Measurements from ENCODE around the gene KLHL24.
"Not testable (repeated sequence)": the region's sequence is repeated elsewhere in the genome, so short reads cannot be mapped to it uniquely, and the experiment has no call there.

Gene KLHL24

DNA sequence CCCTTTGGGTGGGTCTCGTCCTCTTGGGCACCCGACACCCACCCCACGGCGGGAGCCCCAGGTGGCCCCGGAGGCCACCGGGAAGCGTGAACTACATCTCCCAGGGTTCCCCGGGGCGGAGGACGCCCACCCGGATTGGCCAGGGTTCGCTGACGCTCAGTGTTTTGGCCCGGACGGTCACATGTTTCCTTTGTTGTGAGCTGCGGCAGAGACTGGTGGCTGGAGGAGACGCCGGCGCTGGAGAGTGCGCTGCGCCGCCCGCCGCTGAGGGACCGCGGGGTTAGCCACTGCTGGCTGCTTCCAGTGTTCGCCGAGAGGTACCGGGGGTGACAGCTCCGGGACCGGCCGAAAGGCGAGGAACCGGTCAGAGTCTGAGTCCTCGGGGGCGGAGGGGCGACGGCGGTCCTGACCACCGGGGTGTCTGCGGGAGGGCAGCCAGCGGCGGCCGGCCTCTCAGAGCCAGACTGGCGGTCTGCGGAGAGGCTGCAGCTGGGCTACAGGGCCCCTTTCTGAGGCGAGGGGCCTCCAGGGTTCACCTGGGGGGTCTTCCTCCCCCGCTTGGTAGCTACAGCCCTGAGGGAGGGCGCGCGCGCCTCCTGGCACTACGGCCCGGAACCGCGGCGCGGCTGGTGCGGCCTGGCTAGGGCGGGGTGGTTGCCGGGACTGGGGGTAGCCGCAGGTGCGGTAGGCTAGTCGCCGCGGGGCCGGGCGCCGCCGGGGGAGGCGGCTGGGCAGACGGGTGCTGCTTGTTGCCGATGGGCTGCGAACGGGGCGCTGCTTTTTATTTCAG lies at the start of gene KLHL24:
Gene KLHL24, plus strand, starts transcription at position 193 of the 790 bp plus-strand sequence. CDS start 14,734 bp downstream, outside the sequence.
- peak; percentile 92 for DNase-seq (ENCODE audit: low spot score)

- DNase-seq (ENCODE audit: low spot score) = no peak
Observed at GRCh38 chr3:183586477-183586876, 48.9 kb upstream of the KLHL24 start.

DNA sequence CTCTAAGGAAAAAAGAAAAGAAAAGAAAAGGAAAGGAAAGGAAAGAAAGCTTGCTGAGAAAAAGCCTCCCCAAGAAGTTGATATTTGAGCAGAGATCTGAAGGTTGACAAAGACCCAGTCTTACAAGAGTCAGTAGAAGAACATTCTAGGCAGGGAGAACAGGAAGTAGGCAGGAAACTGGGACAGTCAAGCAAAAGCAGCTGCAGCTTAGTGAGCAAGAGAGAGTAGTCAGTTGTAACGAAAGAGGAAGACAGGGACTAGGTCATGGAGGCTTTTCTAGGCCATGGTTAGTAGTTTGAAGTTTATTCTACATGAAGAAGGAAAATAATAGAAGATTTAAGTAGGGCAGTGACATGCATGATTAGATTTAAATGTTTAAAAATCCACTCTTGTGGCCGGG lies 48.1 kb upstream of the KLHL24 start:
- no peak for DNase-seq (ENCODE audit: low spot score)

- DNase-seq (ENCODE audit: low spot score) = no peak
Observed at GRCh38 chr3:183590442-183590841, 45.0 kb upstream of the KLHL24 start.

DNA sequence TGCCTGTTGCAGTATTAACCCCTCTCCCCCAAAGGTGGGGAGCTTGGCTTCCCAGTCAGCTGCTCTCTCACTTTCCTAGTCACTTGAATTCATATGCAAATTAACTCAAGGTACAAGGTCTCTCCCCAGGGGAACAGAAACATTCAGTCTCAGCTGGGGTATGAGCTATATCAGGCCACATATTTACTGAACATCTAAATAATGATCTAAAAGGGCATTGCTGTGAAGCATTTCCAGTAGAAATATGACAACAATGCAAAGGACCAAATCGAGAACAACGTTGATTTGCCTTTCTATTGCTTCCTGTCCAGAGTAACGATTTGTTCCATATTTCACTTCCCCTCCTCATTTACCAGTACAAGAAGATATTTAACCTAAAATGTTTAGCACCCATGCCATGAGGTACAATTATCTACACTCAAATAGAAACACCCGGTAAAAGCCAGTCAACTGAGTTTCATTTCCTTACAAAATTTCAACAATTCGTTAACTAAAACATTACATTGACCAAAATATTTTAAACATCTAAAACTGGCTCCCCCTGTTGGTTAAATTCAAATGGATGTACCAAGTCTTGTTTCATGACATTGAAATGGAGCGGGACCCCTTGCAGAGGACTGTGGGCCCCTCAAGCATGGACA lies 43.4 kb upstream of the KLHL24 start:
- DNase-seq (ENCODE audit: low spot score) = no peak

GRCh38 chr3:183592821-183593220 lies 42.6 kb upstream of the KLHL24 start:
- DNase-seq (ENCODE audit: low spot score) = no peak

- DNase-seq (ENCODE audit: low spot score) = no peak
Observed at GRCh38 chr3:183594636-183595035, 40.8 kb upstream of the KLHL24 start.

GRCh38 chr3:183597959-183598358 lies 37.5 kb upstream of the KLHL24 start:
- no peak for DNase-seq (ENCODE audit: low spot score)

DNA sequence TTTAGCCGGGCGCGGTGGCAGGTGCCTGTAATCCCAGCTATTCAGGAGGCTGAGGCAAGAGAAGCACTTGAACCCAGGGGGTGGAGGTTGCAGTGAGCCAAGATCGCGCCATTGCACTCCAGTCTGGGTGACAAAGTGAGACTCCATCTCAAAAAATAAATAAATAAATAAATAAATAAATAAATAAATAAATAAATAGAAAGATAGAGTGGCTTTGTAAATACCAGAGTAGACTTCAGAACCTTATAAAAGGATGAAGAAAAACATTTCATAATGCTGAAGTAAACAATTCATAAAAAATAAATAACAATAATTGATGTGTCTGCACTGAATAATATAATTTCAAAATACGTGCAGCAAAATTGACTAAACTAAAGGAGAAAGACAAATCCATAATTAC lies 24.1 kb upstream of the KLHL24 start:
- DNase-seq (ENCODE audit: low spot score) = not testable (repeated sequence)

DNA sequence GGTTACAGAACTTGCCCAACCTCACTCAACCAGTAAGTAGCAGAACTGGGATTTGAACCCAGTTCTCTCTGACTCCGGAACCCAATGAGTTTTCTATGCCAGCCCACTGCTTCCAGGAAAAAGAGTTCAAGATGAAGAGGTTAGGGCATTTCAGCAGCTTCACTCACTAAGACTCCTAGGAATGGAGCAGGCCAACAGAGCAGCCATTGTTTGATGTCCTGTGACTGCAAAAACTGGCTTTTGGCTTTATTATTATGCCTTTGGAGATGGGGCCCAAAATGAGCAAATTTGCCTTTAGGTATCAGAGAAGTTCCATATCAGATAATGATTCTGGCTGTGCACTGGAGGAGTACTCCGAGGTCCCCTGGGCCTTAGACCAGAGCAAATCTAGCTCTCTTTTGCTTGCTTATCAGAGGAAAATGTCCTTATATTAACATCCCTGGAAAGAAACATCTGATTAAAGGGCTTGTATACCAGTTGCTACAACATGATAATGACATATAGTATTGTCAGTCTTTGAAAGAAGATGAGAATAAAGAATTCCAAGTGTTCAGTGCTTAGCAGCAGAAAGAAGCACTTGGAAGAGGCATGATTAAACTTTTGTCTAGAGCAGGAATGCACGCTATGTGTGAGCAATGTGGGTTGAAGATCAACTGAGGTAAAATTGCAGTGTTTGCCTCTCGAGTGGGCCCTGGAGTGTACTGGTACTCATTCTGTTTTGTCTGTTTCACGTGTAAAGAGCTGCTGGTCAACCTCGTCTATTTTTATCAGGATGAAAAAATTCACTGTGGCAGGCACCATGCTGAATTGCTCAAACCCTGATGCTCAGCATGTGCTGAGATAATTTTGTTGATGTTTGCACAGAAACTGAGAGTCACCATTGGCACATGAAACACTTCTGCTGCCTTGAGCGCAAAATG lies 21.8 kb upstream of the KLHL24 start:
- DNase-seq (ENCODE audit: low spot score) = no peak

DNA sequence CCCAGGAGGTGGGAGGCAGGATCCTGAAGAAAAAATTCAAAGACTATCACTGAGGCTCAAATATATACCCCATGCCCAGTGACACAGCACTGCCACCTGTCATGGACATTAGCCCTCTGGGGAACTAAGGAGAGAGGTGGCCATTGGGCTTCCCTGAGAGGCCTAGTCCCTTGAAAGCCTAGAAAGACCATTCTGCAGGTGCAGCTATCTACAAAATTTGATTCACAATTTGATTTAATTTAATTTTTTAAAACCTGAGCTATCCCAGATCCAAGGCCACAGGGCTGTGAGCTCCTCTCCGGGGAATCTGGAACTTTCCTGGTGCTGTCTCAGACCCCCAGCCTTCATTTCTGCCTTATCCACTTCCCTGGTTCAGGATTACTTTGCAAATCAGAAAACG lies 16.9 kb upstream of the KLHL24 start:
- DNase-seq (ENCODE audit: low spot score) = no peak

DNA sequence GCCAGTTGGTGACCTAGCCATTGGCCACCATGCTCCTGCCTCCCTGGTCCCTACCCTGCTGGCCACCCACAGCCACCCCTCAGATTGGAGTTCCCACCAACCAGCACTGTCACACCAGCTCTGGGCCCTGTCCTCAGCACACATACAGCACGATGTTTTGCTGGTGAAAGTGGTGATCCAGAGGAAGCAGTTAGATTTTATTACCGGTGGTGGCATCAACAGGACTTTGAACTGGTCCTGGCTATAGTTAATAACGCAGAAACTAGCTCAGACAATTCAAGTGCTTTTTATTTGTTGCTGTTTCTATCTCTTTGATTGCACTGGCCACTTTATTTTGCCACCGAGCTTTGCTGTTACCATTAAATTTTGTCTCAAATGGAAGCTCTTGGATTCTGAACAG lies 16.4 kb upstream of the KLHL24 start:
- DNase-seq (ENCODE audit: low spot score) = no peak

DNA sequence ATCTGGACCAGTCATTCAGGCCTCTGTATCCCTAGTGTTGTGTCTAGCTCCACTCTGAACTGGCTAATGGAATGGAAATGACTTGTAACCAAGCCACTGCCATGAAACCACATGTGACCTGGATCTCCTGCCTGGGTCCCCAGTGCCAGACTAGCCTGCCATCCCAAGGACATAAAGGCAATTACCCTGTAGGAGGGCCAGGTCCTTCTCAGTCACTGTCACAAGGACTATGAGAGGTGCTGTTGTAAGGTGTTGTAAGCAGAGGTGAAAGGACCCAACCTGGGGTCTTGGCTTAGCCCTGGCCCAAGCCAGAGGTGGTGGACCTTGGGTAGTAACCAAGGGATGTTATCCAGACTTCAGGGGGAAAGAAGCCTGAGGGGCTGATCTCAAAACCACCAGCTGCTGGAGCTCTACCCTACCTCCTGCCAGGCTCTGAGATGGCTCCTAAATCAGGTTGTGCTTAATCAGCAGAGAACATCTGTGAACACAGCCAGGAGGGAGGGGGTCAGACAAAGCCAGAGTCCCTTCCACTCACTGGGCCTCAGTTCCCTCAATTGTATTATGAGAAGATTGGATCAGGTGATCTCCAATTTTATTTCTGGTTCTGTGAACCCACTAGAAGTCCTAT lies 15.7 kb upstream of the KLHL24 start:
- DNase-seq (ENCODE audit: low spot score) = no peak

DNA sequence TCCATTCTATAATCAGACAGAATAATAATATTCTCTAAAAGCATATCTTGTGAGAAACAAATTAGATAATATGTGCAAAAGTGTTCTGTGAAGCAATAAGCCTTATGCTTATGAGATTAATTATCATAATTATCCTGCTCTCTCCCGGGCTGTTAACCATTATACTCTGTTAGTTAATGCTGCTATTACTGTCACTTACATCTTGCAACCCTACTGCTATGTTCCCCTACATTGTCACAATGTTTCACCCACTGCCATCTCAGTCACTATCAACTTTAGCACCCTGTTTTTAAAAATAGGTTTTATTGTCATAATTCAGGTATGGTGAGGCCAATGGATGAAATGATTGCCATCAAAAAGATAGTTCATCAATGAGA lies 15.2 kb upstream of the KLHL24 start:
- no peak for DNase-seq (ENCODE audit: low spot score)

DNA sequence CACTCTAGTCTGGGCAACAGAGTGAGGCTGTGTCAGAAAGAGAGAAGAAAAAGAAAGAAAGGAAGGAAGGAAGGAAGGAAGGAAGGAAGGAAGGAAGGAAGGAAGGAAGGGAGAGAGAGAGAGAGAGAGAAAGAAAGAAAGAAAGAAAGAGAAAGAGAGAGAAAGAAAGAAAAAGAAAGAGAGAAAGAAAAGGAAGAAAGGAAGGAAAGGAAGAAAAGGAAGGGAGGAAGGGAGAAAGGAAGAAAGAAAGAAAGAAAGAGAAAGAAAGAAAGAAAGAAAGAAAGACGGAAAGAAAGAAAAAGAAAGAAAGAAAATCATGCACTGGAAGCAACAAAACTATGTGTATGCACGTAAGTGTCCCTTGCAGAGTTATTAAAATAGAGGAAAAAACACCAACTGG lies 12.9 kb upstream of the KLHL24 start:
- DNase-seq (ENCODE audit: low spot score) = not testable (repeated sequence)

DNA sequence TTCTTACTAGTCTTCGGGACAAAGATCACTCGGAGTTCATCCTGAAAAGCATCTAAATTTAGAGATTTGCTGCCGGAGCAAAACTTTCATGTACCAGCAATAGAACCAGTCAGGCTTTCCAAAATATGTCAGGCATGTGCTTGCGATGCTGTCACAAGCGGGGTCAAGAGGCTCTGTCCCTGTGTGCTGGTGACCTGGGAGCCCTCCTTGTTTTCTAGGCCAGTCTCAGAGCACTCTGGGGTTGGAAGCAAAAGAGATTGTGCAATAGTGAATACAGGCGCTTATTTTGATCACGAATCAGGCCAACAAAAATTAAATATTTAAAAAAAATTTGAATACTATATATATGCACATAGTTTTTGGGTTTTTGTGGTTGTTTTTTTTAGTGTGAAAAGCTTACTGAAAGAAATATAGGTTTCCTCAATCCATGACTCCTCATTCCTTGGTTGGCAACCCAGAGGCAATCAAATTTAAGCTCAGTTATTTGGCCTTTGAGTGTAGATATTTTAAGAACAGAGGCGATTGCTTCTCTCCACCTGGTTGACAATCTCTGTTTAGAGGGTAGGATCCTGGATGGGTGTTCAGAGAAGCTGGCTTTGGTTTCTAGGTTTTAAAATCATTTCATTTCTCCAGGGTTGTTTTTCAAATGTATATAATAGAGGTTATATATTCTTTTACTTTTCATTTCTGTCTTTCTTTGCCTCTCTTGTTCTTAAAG lies 8.4 kb upstream of the KLHL24 start:
- no peak for DNase-seq (ENCODE audit: low spot score)

DNA sequence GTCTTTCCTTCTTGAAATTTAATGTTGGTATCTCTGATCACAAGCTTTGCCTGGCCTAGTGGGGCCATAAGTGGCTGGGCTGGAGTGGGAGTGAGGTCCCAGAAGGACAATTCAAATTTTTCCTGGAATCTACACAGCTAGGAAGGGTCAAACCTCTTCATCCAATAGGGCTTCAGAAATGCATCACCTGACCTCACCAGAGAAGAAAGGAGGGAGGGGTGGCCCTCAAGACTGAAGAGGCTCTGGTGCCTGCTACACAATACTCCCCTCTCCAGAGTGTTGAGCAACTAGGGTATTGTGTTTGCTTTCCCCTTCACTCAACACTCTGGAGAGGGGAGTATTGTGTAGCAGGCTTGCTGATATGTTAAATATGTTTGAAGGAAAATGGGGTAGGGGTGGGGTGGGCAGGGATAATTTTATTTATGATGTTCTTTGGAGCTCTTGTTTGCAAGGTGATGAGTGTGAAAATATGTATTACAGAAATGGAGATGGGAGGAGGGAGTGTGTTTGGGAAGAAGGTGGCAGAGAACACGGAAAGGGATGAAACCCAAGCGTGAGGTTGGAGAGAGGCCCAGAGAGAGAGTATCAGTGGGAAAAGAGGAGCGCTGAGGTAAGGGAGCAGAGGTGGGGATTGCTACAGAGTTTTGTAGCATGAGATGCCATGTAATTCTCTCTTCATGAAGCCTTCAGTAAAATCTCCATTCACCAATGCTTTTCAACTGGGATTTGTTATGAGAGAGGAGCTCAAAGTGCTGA lies 5.7 kb upstream of the KLHL24 start:
- DNase-seq (ENCODE audit: low spot score) = no peak

DNA sequence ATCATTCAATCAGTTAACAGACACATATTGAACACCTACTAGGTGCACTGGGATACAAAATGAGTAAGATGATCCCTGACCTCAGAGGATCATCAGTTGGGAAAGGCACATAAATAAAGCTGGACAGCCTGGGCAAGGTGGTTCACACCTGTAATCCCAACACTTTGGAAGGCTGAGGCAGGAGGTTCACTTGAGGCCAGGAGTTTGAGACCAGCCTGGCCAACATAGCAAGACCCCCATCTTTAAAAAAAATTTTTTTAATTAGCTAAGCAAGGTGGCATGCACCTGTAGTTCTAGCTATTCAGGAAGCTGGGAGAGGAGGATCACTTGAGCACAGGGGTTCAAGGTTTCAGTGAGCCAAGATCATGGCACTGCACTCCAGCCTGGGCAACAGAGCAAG lies 3.7 kb upstream of the KLHL24 start:
- DNase-seq (ENCODE audit: low spot score) = no peak

- not testable (repeated sequence) for DNase-seq (ENCODE audit: low spot score)
Observed at GRCh38 chr3:183632725-183633124, 2.7 kb upstream of the KLHL24 start.

GRCh38 chr3:183634707-183635106 lies 716 bp upstream of the KLHL24 start:
- no peak for DNase-seq (ENCODE audit: low spot score)

GRCh38 chr3:183635107-183635430 lies 354 bp upstream of the KLHL24 start:
- no peak for DNase-seq (ENCODE audit: low spot score)

All from AG08396 (cell line).